HG03354 (cell line): ENCODE measurements around the gene TMEM120A.

Experiments used
- ATAC-seq: cut with Tn5 transposase; IDR thresholded peaks from one replicate; pipeline ENCODE4 v1.9.1; 2021; ENCODE audit warnings: mild to moderate bottlenecking; ENCODE audit not compliant: unreplicated experiment, poor library complexity, severe bottlenecking

Gene TMEM120A

DNA sequence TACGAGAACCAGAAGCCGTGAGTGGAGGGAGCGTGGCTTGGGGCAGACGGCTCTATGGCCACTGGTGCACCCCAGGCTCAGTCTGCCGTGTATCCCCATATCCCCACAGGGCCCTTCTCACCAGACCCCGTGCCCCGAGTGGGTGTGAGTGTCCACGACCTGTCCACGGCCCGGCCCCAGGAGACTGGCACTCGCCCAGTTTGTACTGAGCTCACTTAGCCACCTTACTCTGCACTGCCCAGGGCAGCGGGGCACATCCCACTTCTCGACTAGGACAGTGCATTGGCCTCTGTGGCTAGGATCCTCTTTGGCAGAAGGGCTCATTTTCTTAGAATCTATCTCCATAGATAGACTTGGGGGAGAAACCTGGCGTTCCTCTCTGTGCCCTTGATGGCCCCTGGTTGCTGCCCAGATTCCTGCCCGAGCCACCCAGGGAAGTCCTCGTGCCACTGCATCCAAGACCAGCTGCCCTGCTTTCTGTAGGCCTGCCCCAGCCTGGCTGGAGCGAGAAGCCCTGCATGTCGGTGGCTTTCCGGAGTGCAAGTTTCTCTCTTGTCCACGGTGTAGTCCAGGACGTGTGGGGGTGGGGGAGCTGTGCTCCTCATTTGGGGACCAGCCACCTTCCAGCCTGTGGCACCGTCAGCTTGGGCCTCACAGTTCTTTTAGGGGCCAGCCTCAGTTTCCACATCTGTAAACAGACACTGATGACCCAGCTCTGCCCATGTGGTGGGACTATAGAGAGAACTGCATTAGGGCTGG is 11.9 kb downstream of the TMEM120A start:
- no peak for ATAC-seq

DNA sequence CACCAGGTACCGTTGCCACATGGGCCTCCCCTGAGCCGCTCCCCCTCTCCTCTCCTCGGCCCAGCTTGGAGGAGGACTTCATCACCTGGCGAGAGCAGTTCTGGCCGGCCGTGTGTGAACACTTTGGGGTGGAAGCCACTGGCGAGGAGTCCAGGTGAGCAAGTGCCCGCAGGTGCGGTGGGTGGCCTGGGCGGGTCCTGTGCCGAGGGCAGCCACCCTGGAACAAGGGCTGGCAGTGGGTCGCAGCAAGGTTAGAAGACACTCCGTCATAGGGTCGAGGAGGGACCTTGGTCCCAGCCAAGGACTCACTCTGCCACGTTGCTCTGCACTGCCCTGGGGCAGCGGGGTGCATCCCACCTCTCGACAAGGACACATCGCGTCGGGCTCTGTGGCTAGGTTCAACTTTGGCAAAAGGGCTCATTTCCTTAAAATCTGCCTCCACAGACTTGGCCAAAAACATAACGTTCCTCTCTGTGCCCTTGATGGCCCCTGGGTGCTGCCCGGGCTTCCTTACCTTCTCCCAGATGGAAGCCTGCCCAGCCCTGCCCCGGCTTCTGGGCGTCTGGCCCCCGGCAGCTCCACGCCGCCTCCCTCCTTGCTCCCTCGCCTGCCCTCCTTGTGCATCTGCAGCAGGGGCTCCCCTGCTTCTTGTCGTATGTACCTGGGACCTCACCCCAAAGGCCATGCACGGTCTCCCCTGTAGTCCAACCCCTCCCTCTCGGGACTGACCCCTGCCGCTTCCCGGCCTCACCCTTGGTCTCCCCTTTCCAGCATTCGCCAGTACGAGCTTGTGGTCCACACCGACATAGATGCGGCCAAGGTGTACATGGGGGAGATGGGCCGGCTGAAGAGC is 12.7 kb downstream of the TMEM120A start:
- no peak for ATAC-seq

DNA sequence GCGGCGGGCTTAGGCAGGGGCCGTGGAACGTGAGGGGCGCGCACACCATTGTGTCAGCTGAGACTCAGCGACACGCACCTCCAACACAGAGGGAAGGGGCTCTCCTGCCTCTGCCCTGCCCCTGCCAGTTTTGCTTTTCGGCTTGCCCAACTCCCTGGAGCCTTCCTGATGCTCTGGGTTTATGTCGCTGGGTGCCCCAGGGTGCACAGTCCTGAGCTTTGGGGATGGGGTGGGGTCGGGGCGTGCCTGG is 13.3 kb downstream of the TMEM120A start:
- ATAC-seq, result no peak

DNA sequence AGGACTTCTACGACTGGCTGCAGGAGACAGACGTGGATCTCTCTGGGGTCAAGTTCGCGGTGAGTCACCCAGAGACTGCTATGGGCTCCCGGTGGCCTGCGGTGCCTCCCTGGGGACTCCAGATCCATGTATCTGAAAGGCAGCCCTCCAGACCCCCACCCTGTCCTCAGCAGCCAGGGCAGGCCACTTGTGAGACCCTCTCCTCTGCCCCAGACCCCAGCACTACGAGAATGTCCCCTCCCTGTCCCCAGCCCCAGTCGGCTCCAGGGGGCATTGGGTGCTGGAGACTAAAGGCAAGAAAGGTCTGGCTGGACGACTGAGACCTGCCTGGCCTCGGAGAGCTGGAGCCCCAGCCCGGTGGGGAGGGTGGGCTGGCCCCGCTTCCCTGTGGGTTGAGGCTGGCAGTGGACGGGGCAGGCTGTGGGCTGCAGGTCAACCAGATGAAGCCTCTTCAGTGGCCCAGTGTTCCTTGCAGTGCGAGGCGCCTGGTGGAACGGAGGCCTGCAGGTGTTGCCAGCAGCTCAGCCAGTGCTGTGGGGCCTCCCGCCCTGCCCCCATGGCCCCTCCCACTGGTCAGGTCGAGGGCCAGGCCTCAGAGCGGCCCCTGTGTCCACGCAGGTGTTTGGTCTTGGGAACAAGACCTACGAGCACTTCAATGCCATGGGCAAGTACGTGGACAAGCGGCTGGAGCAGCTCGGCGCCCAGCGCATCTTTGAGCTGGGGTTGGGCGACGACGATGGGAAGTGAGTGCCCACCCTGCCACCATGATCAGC is 13.8 kb downstream of the TMEM120A start:
- ATAC-seq, result no peak

DNA sequence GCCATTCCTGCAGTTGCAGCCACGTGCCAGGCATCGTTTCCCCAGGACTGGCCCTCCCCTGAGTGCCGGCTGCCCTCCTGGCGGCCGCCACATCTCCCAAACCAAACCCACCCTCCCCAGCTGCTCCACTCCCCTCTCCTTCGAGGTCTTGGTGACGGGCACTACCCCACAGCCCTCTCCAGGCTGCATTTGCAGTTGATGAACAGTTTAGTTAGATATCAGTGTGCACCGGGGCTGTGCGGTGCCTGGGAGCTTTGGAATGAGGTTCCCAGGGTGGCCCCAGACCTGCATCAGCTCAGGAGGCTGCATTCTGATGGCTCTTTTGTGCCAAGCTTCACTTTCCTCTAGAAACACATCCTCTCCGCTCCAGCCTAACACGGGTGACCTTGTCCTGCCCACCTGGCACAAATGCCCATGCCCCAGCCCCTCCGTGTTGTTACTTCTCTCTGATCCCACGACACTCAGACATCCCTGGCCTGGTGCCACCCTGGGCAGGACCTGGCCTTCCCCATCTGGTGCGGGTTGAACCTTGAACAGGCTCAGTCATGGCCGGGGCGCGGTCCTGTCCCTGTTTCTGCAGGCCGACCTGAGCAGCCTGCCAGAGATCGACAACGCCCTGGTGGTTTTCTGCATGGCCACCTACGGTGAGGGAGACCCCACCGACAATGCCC is 14.5 kb downstream of the TMEM120A start:
- ATAC-seq, result no peak

DNA sequence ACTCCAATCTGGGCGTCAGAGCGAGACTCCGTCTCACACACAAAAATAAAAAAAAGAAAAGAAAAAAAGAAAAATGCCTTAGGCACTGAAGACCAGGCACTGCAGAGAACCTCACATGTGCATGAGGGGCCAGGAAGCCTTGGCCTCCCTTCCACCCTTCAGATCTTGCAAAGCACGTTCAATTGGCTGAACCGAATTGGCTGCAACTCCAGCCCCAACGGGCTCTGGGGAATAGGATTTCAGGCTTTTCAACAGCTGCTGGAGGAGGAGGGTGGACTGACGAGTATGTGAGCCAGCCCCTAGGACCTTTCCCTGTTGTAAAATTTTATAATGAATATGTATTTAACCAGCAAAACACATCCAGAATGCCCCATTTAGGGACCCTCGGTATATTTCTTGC is 16.7 kb downstream of the TMEM120A start:
- ATAC-seq, result no peak

DNA sequence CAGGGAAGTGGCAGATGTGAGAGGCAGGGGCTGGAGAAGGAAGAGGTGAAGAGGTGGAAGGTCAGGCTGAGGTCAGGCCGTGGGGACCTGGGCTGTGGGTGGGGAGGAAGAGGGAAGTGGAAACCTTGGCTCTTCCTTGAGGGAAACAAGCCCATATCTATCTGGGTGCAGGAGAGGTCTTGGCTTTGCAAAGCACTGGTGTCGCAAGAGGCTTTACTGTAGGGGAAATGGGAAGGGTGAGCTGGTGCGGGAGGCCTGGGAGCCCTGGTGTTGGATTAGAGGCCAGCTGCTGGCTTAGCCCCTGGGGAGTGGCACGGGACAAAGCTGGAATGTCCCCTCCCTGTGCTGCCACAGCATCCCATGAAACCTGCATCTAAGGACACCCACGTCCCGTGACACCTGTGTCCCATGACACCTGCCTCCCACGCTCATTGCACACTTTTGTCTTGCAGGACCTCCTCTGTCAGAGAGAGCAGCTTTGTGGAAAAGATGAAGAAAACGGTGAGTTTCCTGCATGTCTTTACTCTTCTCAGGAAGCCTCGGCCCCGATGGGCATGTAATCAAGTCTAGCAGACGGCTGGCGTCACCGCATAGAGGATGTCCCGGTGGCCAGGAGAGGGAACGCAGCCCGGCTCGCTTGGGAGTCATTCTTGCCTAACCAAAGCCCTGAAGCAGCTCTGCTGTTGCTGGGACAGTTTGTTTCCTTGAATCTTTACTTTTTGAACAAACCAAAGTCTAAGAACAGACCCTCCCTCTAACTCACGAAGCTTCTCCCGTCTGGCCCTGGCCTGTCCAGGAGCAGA is 22.2 kb downstream of the TMEM120A start:
- no peak for ATAC-seq

DNA sequence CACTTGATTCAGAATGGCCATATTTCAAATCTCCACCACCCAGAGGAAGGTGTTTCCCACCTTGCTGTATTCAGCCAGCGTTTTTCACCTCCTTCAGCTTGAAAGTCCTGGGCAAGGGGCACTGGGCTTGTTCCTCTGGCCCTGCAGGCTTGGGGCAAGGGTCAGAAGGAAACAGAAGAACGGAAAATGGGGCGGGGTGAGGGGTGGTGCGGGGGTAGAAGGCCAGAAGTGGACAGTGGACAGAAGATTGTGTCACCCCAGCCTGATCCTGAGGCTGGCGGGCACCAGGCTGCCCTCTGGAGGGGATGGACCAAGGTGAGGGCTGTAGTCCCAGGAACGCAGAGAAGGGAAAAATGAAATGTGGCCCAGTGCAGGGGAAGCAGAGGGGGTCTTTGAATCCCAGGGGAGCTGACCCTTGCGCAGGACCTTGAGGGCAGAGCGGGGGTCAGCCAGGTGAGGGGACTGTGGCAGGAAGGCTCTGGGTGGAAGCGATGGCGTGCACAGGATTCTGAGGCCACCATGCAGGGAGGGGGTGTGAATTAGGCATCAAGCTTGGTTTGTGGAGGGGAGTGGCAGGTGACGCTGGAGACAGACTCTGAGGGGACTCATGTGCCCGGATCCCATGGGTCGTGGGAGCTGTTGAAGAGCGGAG is 23.0 kb downstream of the TMEM120A start:
- no peak for ATAC-seq

DNA sequence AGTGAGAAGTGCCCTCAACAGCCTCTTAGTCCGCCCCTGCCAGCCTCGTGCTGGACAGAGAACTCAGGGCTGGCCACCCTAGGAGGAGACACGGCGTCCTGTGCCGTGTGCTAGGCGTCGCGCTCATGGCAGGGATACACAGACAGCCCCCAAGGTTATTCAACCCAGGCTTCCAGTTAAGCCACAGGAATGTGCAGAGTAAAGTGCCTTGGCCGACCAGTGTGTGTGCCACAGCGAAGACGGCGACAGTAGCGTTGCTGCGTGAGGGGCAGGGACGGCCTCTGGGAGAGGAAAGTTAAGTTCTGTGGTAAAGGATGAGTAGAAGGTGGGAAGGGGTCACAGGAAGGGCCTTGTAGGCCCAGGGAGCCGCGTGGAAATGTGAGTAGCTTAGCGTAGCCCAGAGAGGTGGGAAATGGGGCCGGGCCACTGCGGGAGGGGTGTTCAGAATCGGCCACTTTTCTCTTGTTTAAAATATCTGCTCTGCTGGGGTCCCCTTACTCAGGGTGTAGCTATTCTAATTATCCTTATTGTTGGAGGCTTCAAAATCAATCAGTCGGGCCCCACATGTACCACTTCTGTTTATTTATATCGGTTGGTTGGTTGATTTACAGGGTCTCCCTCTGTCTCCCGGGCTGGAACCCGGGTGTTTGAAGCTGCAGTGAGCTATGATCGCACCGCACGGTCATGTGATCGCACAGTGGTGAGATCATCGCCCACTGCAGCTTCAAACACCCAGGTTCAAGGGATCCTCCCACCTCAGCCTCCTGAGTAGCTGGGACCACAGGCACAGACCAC is 24.5 kb downstream of the TMEM120A start:
- no peak for ATAC-seq

DNA sequence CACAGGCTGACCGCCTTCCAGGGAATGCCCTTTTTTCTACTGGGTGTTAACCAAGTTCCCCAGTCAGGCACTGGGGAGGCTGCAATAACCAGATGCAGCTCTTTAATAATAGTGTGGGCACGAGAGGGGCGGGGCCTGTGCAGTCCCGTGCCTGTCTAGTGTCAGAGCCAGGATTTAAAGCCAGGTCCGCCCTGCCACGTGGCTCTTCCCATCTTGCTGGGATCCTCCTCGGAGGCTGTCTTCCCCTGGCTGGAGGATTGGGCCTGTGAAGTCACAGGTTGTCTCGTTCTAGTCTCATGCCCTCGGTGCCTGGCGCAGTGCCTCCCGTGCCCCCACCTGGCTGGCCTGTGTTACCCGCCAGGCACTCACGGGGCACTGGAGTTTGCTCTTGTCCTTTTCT is 25.2 kb downstream of the TMEM120A start:
- no peak for ATAC-seq

DNA sequence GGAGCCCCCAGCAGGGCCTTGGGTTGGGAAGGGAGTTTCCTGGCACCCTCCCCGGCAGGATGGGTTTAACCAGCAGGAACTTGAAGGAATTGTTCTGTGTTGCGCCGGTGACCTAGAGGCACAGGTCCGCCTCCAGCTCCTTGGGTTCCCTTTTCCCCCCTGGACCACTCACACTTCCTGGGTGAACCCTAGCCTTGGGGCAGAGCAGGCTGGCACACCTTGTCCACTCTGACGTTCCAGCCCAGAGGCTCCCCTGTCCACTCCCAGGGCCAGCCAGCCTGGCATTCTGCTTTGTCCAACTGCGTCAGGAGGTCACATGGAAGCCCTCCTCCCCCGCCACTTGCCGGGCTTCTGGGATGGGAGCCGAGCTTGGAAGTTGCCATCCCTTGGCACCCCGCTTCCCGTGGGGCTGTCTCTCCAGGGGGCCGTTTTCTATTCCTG is 25.8 kb downstream of the TMEM120A start:
- ATAC-seq, result no peak

DNA sequence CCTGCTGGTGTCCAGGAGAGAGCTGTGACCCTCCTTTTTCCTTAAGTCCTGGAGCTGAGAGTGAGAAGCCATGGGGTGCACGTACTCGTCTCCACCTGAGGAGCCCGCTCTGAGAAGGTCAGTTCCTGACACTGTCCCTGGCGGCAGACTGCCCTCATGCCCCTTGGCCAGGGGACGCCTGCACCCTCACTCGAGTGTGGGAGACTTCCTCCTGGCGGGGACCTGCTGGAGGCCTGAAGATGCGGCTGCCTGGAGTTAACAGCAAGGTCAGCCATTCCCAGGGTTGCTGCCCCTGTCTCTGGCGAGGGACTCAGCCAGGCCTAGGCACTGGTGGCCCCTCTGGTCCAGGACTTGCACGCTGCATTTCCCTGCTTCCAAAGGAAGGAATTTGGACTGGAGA is 26.4 kb downstream of the TMEM120A start:
- no peak for ATAC-seq

DNA sequence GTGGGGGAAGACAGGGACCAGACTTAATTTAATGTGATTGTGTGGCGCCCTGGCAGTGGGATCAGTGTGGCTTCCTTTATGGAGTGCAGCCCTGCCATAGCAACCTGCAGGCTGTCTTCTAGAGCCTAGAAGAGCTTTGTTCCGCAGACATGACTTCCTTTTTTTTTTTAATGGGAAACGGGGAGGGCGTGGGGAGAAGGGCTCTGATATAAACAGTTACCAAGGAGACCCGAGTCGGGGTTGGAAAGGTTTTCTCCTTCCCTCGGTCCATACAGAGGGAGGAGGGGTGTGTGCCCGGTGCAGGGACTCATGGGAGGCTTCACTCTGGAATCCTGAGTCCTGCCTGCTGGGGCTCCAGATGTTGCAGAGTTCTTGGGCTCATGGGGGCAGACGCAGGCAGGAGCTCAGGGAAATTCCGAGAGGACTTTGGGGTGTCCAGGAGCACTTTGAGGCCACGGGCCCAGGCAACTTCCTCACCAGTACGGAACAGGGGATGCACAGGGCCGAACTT is 26.9 kb downstream of the TMEM120A start:
- no peak for ATAC-seq

DNA sequence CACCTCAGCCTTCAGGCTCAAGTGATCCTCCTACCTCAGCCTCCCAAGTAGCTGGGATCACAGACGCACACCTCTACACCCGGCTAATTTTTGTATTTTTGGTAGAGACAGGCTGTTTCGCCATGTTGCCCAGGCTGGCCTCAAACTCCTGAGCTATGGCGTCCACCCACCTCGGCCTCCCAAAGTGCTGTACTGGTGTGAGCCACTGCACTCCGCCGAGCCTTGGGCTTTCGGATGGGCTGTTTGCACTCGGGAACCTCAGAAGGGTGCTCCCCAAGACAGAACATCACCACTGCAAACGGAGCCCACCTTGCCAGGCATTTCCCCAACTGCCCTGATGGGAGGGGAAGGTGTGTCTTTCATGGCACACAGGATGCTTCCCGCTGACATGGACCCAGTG is 27.3 kb downstream of the TMEM120A start:
- ATAC-seq, result no peak

DNA sequence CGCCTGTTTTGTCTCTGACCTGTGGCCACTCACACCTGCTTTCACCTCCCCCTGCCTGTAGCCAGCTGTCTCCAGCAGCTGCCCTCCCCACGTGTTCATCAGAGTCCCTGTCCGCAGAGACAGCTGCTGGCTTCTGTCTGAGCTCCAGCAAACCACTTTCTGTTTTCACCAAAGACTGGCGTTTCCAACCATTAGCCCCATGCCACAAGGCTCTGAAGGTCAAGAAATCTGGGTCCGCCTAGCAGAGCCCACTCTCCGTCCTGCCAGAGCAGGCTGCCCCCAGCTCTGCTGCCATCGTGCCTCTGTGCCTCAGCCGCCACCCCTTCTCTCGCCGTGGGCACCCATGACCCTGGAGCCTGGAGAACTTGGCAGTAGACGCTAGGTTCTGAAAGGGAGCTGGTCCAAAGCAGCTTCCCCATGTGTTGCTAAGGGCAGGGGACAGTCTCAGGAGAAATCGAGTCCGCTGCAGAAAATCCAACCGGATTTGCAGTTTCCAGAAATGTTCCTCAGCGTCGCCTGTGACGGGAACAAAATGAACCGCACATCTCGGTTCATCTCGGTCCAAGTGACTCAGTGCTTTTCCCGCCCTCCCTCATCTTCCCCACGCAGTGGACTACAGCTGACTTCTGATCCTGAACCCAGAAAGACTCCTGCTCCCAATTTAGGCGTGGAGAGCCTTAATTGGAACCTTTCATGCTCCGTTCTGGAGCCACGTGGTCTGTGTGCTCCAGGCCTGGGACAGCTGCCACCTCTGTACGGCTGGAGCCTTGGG is 28.0 kb downstream of the TMEM120A start:
- ATAC-seq, result no peak

DNA sequence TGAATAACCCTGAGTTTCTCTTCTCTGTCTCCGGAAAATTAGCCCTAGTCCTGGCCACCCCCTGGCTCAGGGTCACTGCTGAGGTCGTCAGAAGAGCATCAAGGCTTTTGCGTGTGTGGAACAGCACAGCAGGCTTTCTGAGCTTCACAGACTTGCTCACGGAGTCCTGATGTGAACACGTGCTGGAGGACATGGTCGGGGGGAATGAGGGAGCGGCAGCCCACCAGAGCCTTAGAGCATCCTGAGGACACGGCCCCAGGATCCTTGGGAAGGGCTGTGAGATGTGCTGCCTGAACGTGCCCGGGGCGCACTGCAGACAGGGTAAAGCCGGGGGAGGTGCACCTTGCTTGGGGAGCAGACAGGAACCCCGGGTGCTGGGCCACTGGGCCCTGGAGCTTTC is 28.8 kb downstream of the TMEM120A start:
- ATAC-seq, result no peak

DNA sequence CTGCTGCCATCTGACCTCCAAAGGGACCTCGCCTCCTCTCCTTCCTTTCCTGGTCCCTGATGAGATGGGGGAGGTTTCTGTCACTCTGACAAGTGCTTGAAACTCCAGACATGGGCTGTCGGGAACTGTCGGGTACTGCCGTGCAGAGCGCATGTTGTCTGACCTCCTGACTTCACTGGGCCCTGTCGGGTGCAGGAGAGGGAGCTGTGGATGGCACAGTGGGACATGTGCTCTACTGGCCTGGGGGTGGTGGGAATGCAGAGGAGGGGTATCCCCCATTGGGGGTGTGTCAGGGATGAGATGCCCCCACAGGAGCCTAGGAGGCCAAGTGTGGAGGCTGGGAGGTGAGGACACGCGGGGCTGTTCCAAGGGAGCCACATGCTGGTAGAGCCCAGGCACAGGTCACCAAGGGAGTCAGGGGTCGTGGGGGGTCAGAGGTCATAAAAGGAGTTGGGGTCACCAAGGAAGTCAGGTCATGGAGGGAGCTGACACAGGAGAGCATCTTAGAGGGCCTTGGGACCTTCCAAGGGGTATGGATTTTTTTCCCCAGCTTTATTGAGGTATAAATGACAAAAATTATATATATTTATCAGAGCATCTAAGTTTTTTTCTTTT is 30.9 kb downstream of the TMEM120A start:
- ATAC-seq, result no peak
